NCI-H2029 treated with DMSO at 0.1 percent for 48 hours (cell line): ENCODE results near the gene SYT7.

Experiments
- DNase-seq: peaks from one replicate; lab custom pipeline; 2025; lab: John Stamatoyannopoulos, UW

The SYT7 gene

DNA sequence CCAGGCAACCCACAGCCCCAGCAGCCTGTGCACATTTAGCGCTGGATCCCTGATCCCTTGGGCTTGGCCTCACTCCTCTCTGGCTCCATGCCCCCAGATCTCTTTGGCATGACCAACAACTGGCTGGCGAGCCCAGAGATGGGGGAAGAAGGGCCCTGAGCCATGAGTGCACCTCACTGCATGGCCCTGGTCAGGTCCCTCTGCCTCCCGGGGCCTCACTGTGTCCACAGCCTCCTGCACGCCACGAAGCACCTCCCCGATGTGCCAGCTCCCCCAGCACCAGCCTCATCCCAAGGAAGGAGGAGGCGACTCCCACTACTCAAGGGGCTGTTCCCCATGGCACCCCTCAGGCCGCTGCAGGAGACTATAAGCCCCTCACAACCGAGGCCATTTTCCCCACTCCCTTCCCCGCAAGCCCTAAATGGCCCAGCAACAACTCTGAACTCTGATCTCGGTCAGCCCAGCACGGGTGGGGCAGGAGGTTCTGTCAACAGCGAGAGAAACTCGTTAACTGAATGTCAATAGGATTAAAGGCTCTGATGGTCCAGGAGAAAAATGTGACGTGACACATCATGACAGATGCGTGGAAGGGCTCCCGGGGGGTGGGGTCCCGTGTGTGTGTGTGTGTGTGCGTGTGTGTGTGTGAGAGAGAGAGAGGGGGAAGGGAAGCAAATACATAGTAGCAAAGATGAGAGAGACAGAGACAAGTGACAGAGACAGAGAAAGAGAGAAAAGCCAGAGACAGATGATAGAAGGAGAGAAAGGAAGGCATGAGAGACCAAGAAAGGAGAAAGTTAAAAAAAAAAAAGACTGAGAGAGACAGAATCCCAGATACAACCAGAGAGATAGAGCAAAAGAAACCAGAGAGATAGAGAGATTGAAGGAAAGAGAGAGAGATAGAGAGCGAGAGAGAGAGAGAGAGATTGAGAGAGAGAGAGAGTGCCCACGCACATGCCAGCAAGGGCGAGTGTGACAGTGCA, 28.4 kb upstream of the SYT7 start:
- DNase-seq: no peak

DNA sequence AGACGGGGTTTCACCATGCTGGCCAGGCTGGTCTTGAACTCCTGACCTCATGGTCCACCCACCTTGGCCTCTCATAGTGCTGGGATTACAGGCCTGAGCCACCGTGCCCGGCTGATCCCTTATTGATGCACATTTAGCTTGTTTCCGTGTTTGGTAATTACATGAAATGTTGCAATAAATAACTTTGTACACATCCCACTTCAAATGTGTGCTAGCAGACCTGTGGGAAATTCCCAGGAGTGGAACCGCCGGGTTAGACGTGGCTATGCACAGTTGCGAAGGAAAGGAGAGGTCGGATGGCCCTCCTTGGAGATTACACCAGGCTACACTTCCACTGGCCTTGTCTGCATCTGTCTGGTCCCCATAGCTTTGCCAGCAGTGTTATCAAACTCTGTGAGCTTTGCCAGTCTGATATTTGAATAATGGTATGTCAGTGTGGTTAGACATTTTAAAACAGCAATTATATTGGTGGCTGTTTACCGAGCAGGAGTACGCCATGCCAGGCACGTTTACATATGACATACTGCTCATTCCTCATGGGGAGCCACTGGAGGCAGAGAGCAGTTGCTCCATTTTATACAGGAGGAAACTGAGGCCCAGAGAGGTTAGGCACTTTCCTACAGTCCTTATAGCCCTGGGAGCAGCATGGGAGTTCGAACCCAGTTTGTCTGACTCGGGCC, 27.2 kb upstream of the SYT7 start:
- DNase-seq: no peak

GRCh38 chr11:61607426-61607825, 26.6 kb upstream of the SYT7 start:
- DNase-seq: no peak

DNA sequence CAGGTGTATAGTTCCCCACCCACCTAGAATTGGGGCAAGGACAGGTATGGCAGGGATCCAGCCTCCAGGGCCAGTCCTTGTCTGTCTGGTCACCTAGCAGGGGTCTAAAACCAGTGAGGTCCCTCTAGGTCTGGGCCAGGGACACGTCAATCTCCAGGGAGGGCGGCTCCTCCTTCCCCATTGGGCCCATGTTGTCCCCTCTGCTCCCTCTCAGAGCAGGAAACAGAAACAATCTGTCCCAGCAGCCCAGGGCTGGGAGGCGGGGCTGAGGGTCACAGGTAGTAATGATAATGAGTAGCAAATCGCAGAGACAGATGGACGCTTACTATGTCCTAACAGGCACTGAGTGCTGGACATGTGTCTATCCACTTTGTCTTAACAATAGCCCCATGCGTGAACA, 22.8 kb upstream of the SYT7 start:
- DNase-seq: no peak

DNA sequence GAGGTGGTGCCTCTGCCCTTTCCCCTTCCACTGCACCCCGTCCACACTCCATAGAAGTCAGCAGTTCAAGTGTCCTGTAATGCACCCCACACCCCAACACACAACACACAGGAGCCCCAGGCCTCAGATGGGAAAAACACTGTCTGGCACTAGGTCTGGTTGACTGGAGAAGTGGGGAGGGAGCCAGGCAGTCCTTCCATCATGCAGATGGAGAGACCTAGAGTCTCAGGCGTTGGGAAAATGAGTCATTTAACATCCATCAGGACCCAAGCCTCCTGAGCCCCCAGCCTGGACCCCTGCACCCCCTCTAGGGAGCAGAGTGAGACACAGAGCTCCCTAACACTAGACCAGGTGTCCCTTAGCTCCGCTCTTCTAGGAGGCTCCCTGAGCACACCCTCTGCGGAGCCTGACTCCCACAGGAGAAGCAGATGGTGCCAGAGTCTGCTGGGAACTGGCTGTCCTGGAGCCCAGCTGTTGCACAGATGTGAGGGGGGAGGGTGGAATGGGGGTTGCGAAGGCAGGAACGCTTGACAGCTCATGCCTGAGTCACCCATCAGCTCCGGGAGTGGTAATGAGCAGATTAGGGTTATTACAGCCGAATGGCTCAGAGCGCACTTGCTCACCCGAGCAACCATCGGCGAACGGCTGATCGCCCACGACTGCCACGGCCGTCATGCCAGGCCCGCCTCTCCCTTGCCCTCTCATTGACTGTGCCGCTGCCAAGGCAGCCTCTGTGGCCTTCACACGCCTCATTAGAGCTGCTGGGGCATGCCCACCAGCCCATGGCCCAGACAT, 22.1 kb upstream of the SYT7 start:
- no peak for DNase-seq

DNA sequence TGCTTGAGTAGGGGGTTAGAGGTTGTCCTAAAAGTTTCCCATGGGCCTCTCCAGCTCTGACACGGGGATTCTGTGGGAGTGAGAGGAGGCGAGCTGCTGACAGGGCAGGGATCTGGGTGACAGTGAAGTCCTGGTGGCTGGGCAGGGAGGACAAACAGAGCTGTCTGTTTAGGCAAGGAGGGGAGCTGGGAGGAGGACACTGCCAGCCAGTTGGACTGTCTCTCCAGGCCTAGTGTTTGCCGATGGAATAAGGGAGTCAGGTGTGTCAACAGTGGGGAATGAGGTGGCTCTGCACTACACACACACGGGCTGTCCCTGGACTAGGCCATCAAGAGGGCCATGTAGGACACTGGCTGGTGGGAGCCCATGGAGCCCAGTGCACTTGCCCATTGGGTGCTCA, 20.6 kb upstream of the SYT7 start:
- no peak for DNase-seq

DNA sequence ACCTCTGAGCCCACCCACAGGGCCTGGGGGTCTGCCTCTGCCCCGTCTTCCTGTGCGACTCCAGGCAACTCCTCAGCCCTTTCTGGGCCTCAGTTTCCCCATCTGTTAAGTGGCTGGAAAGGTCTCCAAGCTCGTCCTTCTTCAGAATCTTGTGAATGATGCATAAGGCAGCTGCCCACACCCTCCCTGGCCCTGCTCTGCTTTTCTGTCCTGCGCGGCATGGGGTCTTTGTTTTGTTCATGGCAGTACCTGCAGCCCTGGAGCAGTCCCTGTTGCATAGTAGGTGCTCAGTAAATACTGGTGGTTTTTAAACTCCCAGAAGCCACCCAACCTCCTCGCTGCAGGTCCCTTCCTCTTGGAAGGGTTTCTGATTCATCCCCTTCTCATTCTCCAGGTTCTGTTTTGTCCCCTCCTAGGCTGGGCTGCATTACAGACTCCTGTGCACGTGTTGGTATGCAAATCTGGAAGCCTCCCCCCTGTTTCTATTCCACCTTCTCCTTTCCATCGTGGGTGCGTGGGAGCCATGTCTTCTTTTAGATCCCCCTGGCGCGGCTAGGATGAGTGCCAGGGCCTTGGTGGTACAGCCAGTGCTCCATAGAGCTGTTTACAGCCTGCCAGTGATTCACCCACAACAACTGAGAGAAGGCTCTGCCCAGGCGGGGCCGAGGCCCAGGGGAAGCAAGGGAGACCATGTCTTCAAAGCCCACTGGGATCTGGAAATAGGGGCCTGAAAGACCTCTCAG, 19.3 kb upstream of the SYT7 start:
- no peak for DNase-seq

- no peak for DNase-seq
Measured at GRCh38 chr11:61598886-61599868, 18.3 kb upstream of the SYT7 start.

- DNase-seq: no peak
Measured at GRCh38 chr11:61598374-61598773, 17.5 kb upstream of the SYT7 start.

DNA sequence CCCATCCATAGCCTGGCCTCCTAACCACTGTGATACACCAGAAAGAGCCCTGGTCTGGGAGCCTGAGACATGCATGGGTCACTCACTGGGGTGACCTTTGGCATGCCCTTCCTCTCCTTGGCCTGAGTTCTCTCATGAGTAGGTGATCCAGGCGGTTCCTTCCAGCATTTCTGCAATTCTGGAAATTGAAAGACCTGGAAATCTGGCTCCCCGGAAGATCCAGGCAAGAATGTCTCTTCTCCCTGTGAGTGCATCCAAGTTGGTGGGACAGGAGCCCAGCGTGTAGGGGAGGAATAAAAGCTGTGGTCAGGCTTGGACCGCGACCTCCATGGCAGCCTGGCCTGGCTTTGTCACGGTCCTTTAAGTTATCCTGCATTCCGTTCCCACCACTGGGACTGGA, 16.1 kb upstream of the SYT7 start:
- no peak for DNase-seq

- no peak for DNase-seq
Measured at GRCh38 chr11:61596542-61596941, 15.7 kb upstream of the SYT7 start.

- DNase-seq: no peak
Measured at GRCh38 chr11:61594907-61595257, 14.0 kb upstream of the SYT7 start.

- DNase-seq: no peak
Measured at GRCh38 chr11:61593151-61593550, 12.3 kb upstream of the SYT7 start.

- no peak for DNase-seq
Measured at GRCh38 chr11:61592176-61592575, 11.3 kb upstream of the SYT7 start.

- DNase-seq: no peak
Measured at GRCh38 chr11:61589961-61590360, 9.1 kb upstream of the SYT7 start.

GRCh38 chr11:61588728-61589191, 7.9 kb upstream of the SYT7 start:
- DNase-seq: no peak

- DNase-seq: no peak
Measured at GRCh38 chr11:61587951-61588727, 7.3 kb upstream of the SYT7 start.

DNA sequence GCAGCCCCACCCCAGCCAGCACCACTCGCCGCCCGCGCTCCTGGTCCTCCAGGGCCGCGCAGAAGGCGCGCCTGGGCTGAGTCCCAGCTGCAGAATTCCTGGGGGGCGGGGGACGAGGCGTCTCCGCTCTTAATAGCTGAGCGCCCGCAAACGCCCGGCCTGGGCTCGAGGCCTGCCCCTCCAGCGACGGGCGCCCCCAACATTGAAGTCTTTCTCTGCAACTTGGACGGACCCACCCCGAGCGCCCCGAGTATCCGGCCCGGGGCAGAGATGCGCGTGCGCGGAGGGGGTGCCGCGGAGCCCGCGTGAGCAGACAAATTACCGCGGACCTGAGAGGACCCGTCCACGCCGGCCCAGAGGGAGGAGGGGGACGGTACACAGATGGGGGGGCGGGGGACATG, 6.7 kb upstream of the SYT7 start:
- no peak for DNase-seq

DNA sequence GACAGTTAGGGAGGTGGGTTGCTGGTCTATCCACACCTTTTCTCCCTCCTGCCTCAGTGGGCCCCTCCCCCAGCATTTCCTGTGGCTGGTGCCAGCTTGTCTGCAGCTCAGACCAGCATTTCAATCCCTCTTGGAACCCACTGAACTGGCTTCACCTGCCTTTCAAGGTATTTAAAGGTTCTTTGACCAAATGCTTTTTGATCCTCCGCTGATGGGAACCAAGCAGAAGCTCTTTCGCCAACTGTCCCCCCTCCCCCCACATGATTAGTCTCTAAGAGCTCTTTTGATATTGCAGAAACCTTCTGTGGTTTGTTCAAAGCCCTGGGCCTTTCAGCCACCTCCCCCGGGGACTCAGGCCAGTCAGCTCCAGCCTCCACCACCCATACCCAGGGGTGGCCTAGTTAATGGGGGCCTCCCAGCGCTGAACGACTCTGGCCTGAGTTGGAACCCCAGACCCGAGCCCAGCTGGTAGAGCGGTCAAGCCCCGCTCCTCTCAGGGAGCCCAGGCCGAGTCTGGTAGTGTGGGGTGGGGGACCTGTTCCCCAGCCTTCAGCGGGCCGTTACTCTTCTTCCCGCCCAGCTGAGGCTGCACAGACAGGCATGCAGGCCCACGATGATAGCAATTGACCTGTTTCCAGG, 6.0 kb upstream of the SYT7 start:
- DNase-seq: no peak
